ENCODE measurements around the gene GRID2. TPM values are rescaled to one million over a fixed set of nuclear protein-coding genes. Genes with fewer than 3 reads are reported as not detected.
A peak's percentile ranks its signal among the peaks of the same experiment; 100 is the strongest.

Gene GRID2
- total and polyA plus RNA-seq, 2 donors (not counting 1 experiment from before 2014, with no cell fraction given): under 0.01 to 0.02 TPM

GRCh38 chr4:93775551-93775950 is 1471.8 kb downstream of the GRID2 start:
- Histone ChIP-seq H3K4me2 (ENCODE audit: extremely low read depth, insufficient read depth, low read length) (no peak overlapping the region), H4K20me1 (ENCODE audit: control insufficient read depth, extremely low read depth, insufficient read depth, low read length) (no peaks in the 10 kb centered on the region), H3K9me3 (ENCODE audit: control insufficient read depth, insufficient read depth, low read depth, low read length) (no peaks in the 10 kb centered on the region), H3K9ac (ENCODE audit: insufficient read depth, low read length) (no peak overlapping the region), H3K4me1 (ENCODE audit: control insufficient read depth, extremely low read depth, insufficient read depth, low read length) (no peaks in the 10 kb centered on the region), H3K36me3 (ENCODE audit: control insufficient read depth, insufficient read depth, low read length) (no peaks in the 10 kb centered on the region), H3K27me3 (ENCODE audit: control insufficient read depth, insufficient read depth, low read length) (no peaks in the 10 kb centered on the region), H3K4me3 (replicated peaks in 1 of 4; ENCODE audit: control extremely low read depth in 1 of 4, insufficient read depth in 1 of 4, low read depth in 3 of 4, low read length in 4 of 4) (no peak overlapping the region), H3K27ac (ENCODE audit: insufficient read depth, low read length) (no peak overlapping the region), H3K79me2 (ENCODE audit: control insufficient read depth, insufficient read depth, low read length) (no peaks in the 10 kb centered on the region), H2AFZ (ENCODE audit: low read length) (no peak overlapping the region)
- no peak for DNase-seq (ENCODE audit: low read depth in 2 of 2)
- TF ChIP-seq EZH2 (IDR thresholded peaks at IDR 0.05; ENCODE audit: low read length, missing control alignments): no peak
- no peak for TF ChIP-seq CTCF (conservative IDR thresholded peaks at IDR 0.05 in 1 of 2, IDR thresholded peaks at IDR 0.05 in 1 of 2; ENCODE audit: low read depth in 1 of 2, low read length in 2 of 2)

GRCh38 chr4:93776386-93777080 is 1472.8 kb downstream of the GRID2 start:
- Histone ChIP-seq H4K20me1 (ENCODE audit: control insufficient read depth, extremely low read depth, insufficient read depth, low read length) (no peaks in the 10 kb centered on the region), H3K4me2 (ENCODE audit: extremely low read depth, insufficient read depth, low read length) (no peak overlapping the region), H3K27me3 (ENCODE audit: control insufficient read depth, insufficient read depth, low read length) (no peaks in the 10 kb centered on the region), H3K79me2 (ENCODE audit: control insufficient read depth, insufficient read depth, low read length) (no peaks in the 10 kb centered on the region), H3K9ac (ENCODE audit: insufficient read depth, low read length) (no peak overlapping the region), H2AFZ (ENCODE audit: low read length) (no peak overlapping the region), H3K4me3 (replicated peaks in 1 of 4; ENCODE audit: control extremely low read depth in 1 of 4, insufficient read depth in 1 of 4, low read depth in 3 of 4, low read length in 4 of 4) (no peak overlapping the region), H3K27ac (ENCODE audit: insufficient read depth, low read length) (no peak overlapping the region), H3K9me3 (ENCODE audit: control insufficient read depth, insufficient read depth, low read depth, low read length) (no peaks in the 10 kb centered on the region), H3K36me3 (ENCODE audit: control insufficient read depth, insufficient read depth, low read length) (no peaks in the 10 kb centered on the region), H3K4me1 (ENCODE audit: control insufficient read depth, extremely low read depth, insufficient read depth, low read length) (no peaks in the 10 kb centered on the region)
- peak; percentile 49 to 68 for DNase-seq (ENCODE audit: low read depth in 2 of 2)
- TF ChIP-seq CTCF (conservative IDR thresholded peaks at IDR 0.05 in 1 of 2, IDR thresholded peaks at IDR 0.05 in 1 of 2; ENCODE audit: low read depth in 1 of 2, low read length in 2 of 2) (no peak), EZH2 (IDR thresholded peaks at IDR 0.05; ENCODE audit: low read length, missing control alignments) (no peak)

GRCh38 chr4:93777081-93777460 is 1473.3 kb downstream of the GRID2 start:
- H3K79me2 ChIP-seq (ENCODE audit: control insufficient read depth, insufficient read depth, low read length): no peaks in the 10 kb centered on the region
- H3K4me1 ChIP-seq (ENCODE audit: control insufficient read depth, extremely low read depth, insufficient read depth, low read length): no peaks in the 10 kb centered on the region
- H3K9me3 ChIP-seq (ENCODE audit: control insufficient read depth, insufficient read depth, low read depth, low read length): no peaks in the 10 kb centered on the region
- TF ChIP-seq CTCF (conservative IDR thresholded peaks at IDR 0.05 in 1 of 2, IDR thresholded peaks at IDR 0.05 in 1 of 2; ENCODE audit: low read depth in 1 of 2, low read length in 2 of 2) (no peak), EZH2 (IDR thresholded peaks at IDR 0.05; ENCODE audit: low read length, missing control alignments) (no peak)
- DNase-seq (ENCODE audit: low read depth in 2 of 2): no peak
- H4K20me1 ChIP-seq (ENCODE audit: control insufficient read depth, extremely low read depth, insufficient read depth, low read length): no peaks in the 10 kb centered on the region
- H3K9ac ChIP-seq (ENCODE audit: insufficient read depth, low read length): no peak overlapping the region
- no peaks in the 10 kb centered on the region for H3K27me3 ChIP-seq (ENCODE audit: control insufficient read depth, insufficient read depth, low read length)
- H3K36me3 ChIP-seq (ENCODE audit: control insufficient read depth, insufficient read depth, low read length): no peaks in the 10 kb centered on the region
- H3K4me2 ChIP-seq (ENCODE audit: extremely low read depth, insufficient read depth, low read length): no peak overlapping the region
- no peak overlapping the region for H3K27ac ChIP-seq (ENCODE audit: insufficient read depth, low read length)
- no peak overlapping the region for H3K4me3 ChIP-seq (replicated peaks in 1 of 4; ENCODE audit: control extremely low read depth in 1 of 4, insufficient read depth in 1 of 4, low read depth in 3 of 4, low read length in 4 of 4)
- H2AFZ ChIP-seq (ENCODE audit: low read length): no peak overlapping the region

All from fibroblast of lung (primary cell).